Lung (tissue), 12 donors: ENCODE measurements around the gene DNASE1L2. TPM values are rescaled to one million over a fixed set of nuclear protein-coding genes. Genes with fewer than 3 reads are reported as not detected.
"Not testable (repeated sequence)": the region's sequence is repeated elsewhere in the genome, so short reads cannot be mapped to it uniquely, and the experiment has no call there.

Experiments
- ATAC-seq: fragments of 200-7000 bp; cut with Tn5 transposase; one replicate; pipeline ENCODE4 v1.9.1; 2020; ENCODE audit warnings: moderate number of reproducible peaks; ENCODE audit not compliant: insufficient read depth, low FRiP score
- DNase-seq, 3 donors: peaks; one replicate each; pipeline ENCODE4 v3.0.0-alpha.2; 2013 to 2017
- H3K27ac ChIP-seq, 2 donors: one replicate each; pipeline ENCODE4 v1.5.1; 2013; ENCODE audit warnings: mild to moderate bottlenecking in 2 of 2, moderate library complexity in 2 of 2, control low read depth in 1 of 2, inconsistent platforms in 1 of 2, low read depth in 1 of 2, low read length in 1 of 2
- H3K27me3 ChIP-seq, 3 donors: one replicate each; pipeline ENCODE4 v1.5.1; 2013; ENCODE audit warnings: low read length in 2 of 3; ENCODE audit not compliant: control insufficient read depth in 3 of 3, insufficient read depth in 3 of 3
- H3K36me3 ChIP-seq, 4 donors: one replicate each; pipeline ENCODE4 v1.5.1; 2013; ENCODE audit warnings: low read length in 4 of 4, mild to moderate bottlenecking in 1 of 4, moderate library complexity in 1 of 4; ENCODE audit not compliant: control insufficient read depth in 4 of 4, insufficient read depth in 4 of 4
- H3K4me1 ChIP-seq, 5 donors: one replicate each; pipeline ENCODE4 v1.5.1; 2013; ENCODE audit warnings: low read length in 5 of 5, mild to moderate bottlenecking in 2 of 5, moderate library complexity in 1 of 5; ENCODE audit not compliant: control insufficient read depth in 5 of 5, insufficient read depth in 5 of 5
- H3K4me3 ChIP-seq: one replicate; pipeline ENCODE4 v1.5.1; 2013; ENCODE audit warnings: mild to moderate bottlenecking, control low read depth, moderate library complexity
- H3K9ac ChIP-seq, 2 donors: one replicate each; pipeline ENCODE4 v1.5.1; 2013; ENCODE audit warnings: low read length in 2 of 2, control low read depth in 1 of 2; ENCODE audit not compliant: insufficient read depth in 1 of 2
- H3K9me3 ChIP-seq, 4 donors: one replicate each; pipeline ENCODE4 v1.5.1; 2013; ENCODE audit warnings: low read length in 3 of 4, mild to moderate bottlenecking in 1 of 4, moderate library complexity in 1 of 4; ENCODE audit not compliant: control insufficient read depth in 4 of 4, insufficient read depth in 3 of 4
- WGBS, 2 donors: extraction: QIAGEN DNeasy Blood & Tissue Kit; methylation state at CpG; one replicate each; pipeline ENCODE4 v1.1.7; 2013; 5-methylcytosine and 5-hydroxymethylcytosine counted together
- polyA plus RNA-seq, 2 donors: library from polyadenylated mRNA; stranded (reverse); fragments of 200-250 nt; gene quantifications; one replicate each; pipeline ENCODE4 v1.2.1, GENCODE V29; 2013
- total RNA-seq, 2 donors: library from RNA; depleted of rRNA in 1 of 2; stranded (reverse); fragments of >200 nt in 1 of 2; gene quantifications; one replicate each; pipeline ENCODE4 v1.2.1, GENCODE V29; 2014 to 2021
- TF ChIP-seq, protein P1 (sequence below): IDR thresholded peaks from 2 replicates; pipeline ENCODE4 v1.5.1; 2012; ENCODE audit warnings: mild to moderate bottlenecking; ENCODE audit errors: control extremely low read depth, extremely low read depth
- donor health status: control.
- donor health status: control.
- donor health status: Bipolar disorder and iron deficiency.
- donor health status: healthy.
- donor health status: DM: yes; HTN: yes; CAD: no.

Gene DNASE1L2
- total and polyA plus RNA-seq, 4 donors: 0.65 to 1.0 (median 0.70) TPM

DNA sequence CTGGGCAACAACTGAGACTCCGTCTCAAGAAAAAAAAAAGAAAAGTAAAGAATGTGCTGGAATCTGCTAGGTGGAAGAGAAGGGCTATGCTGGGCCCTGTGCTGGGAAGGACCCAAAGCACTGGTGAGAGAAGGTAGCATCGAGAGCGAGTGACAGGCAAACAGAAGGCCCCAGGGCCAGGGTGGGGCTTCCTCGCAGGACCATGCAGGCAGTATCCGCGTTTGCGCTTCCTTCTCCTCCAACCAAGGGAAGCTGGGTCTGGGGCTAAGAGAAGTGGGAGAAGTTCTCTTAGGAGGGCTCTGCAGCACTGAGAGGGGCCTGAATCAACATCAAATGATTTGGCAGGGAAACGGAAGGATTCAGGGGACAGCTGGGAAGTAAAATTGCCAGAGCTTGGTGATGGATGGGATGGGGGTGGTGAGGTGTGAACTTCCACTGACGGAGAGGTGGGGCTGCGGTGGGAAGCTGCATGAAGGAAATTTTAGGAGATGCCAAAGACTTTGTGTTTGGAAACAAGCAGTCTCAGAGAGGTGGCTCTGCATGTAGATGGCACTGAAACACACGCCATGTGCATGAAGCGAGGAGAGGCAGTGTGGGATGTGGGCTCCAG, 20.4 kb downstream of the DNASE1L2 start:
- H3K9me3 ChIP-seq: no peaks in the 10 kb centered on the region
- WGBS, 2 donors: 90 to 94% methylated on average over 12 of the region's 12 CpGs
- DNase-seq: no peak
- TF ChIP-seq, protein P1, sequence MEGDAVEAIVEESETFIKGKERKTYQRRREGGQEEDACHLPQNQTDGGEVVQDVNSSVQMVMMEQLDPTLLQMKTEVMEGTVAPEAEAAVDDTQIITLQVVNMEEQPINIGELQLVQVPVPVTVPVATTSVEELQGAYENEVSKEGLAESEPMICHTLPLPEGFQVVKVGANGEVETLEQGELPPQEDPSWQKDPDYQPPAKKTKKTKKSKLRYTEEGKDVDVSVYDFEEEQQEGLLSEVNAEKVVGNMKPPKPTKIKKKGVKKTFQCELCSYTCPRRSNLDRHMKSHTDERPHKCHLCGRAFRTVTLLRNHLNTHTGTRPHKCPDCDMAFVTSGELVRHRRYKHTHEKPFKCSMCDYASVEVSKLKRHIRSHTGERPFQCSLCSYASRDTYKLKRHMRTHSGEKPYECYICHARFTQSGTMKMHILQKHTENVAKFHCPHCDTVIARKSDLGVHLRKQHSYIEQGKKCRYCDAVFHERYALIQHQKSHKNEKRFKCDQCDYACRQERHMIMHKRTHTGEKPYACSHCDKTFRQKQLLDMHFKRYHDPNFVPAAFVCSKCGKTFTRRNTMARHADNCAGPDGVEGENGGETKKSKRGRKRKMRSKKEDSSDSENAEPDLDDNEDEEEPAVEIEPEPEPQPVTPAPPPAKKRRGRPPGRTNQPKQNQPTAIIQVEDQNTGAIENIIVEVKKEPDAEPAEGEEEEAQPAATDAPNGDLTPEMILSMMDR: no peak
- H3K36me3 ChIP-seq: peaks cover 29 to 52% (median 38%) of the 10 kb centered on the region in 4 donors
- no peak overlapping the region for H3K9ac ChIP-seq
- peaks cover 0 to 7% (median 3%) of the 10 kb centered on the region in 5 donors for H3K4me1 ChIP-seq
- no peak overlapping the region for H3K4me3 ChIP-seq
- ATAC-seq: no peak
- no peaks in the 10 kb centered on the region for H3K27me3 ChIP-seq
- H3K27ac ChIP-seq: no peak overlapping the region

DNA sequence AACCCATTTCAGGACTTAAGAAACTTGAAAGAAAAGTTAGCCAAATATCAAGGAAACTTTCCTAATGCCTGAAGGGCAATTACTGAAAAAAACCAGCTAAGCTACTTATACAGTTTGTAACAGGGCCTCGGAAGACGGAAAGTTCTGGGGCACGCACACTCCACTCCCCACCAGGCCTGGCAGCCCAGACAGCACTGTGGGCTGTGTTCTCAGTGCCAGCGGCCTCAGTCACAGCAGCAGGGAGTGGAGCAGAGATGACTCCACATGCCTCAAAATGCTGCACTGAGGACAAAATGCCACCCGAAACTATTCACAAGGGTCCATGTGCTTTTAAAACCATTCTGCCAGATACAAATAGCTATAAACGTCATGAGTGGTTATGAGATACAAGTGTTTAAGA, 21.5 kb downstream of the DNASE1L2 start:
- no peaks in the 10 kb centered on the region for H3K4me1 ChIP-seq
- 95 to 98% methylated on average over 6 of the region's 6 CpGs for WGBS, 2 donors
- H3K27me3 ChIP-seq: no peaks in the 10 kb centered on the region
- peaks cover 39 to 60% (median 47%) of the 10 kb centered on the region in 4 donors for H3K36me3 ChIP-seq
- ATAC-seq: no peak
- H3K9ac ChIP-seq: no peak overlapping the region
- H3K4me3 ChIP-seq: no peak overlapping the region
- TF ChIP-seq, protein P1: no peak
- H3K27ac ChIP-seq: no peak overlapping the region
- H3K9me3 ChIP-seq: no peaks in the 10 kb centered on the region
- no peak for DNase-seq

GRCh38 chr16:2258530-2258929, 22.3 kb downstream of the DNASE1L2 start:
- not testable (repeated sequence) for DNase-seq, ATAC-seq, H3K27ac ChIP-seq, H3K9ac ChIP-seq, H3K9me3 ChIP-seq, H3K4me3 ChIP-seq, H3K27me3 ChIP-seq, H3K4me1 ChIP-seq
- WGBS, 2 donors: 98% methylated on average over 7 of the region's 7 CpGs
- H3K36me3 ChIP-seq: peaks cover 39 to 61% (median 46%) of the 10 kb centered on the region in 4 donors

- Histone ChIP-seq H3K4me1 (no peaks in the 10 kb centered on the region), H3K9ac (no peak overlapping the region), H3K27ac (no peak overlapping the region), H3K4me3 (no peak overlapping the region), H3K9me3 (no peaks in the 10 kb centered on the region), H3K27me3 (no peaks in the 10 kb centered on the region), H3K36me3 (peaks cover 32 to 55% (median 39%) of the 10 kb centered on the region in 4 donors)
- DNase-seq: no peak
- WGBS, 2 donors: 96 to 97% methylated on average over 8 of the region's 8 CpGs
- ATAC-seq: no peak
- TF ChIP-seq, protein P1: no peak
These were observed 24.0 kb downstream of the DNASE1L2 start for GRCh38 chr16:2260250-2260649.

GRCh38 chr16:2263026-2263425, 26.8 kb downstream of the DNASE1L2 start:
- not testable (repeated sequence) for H3K9ac ChIP-seq, H3K27ac ChIP-seq, DNase-seq, H3K4me3 ChIP-seq, H3K9me3 ChIP-seq, H3K27me3 ChIP-seq, ATAC-seq, H3K4me1 ChIP-seq
- H3K36me3 ChIP-seq: peaks cover 19 to 36% (median 21%) of the 10 kb centered on the region in 4 donors
- WGBS, 2 donors: 88 to 89% methylated on average over 14 of the region's 14 CpGs

GRCh38 chr16:2266887-2267286, 30.6 kb downstream of the DNASE1L2 start:
- not testable (repeated sequence) for H3K4me3 ChIP-seq, H3K27ac ChIP-seq, H3K27me3 ChIP-seq, ATAC-seq, DNase-seq, H3K9me3 ChIP-seq
- Histone ChIP-seq H3K4me1 (peaks cover 0 to 20% (median 6%) of the 10 kb centered on the region in 5 donors), H3K9ac (peak overlapping the region; percentile 61 to 68), H3K36me3 (peaks cover 8 to 15% (median 10%) of the 10 kb centered on the region in 4 donors)
- WGBS, 2 donors: 6 to 13% methylated on average over 9 to 11 of the region's 12 CpGs
